Ovary (tissue), 9 donors: ENCODE data around the gene MTAP. TPM values are rescaled to one million over a fixed set of nuclear protein-coding genes. Genes with fewer than 3 reads are reported as not detected.

Source experiments
- DNase-seq, 5 donors: peaks; one replicate each; pipeline ENCODE4 v3.0.0-alpha.2; 2019 to 2020
- H3K27ac ChIP-seq, 2 donors: fragments of 200-600 bp; one replicate each; pipeline versions ENCODE4 v1.5.1 to v1.8.0; 2019 to 2022
- H3K27me3 ChIP-seq: fragments of 200-600 bp; one replicate; pipeline ENCODE4 v1.8.0; 2022
- H3K36me3 ChIP-seq: fragments of 200-600 bp; sonication (generic); one replicate; pipeline ENCODE4 v1.5.1; 2019
- H3K4me1 ChIP-seq: one replicate; pipeline ENCODE4 v1.8.1; 2013; ENCODE audit warnings: mild to moderate bottlenecking, moderate library complexity; ENCODE audit not compliant: insufficient read depth
- H3K4me3 ChIP-seq: fragments of 200-600 bp; sonication (generic); one replicate; pipeline ENCODE4 v1.5.1; 2017
- H3K9me3 ChIP-seq, 2 donors: fragments of 200-600 bp in 1 of 2; sonication (generic) in 1 of 2; one replicate each; pipeline versions ENCODE4 v1.5.1 to v1.8.1; 2013 to 2019; ENCODE audit warnings: mild to moderate bottlenecking in 1 of 2, moderate library complexity in 1 of 2
- EP300 ChIP-seq: sonication (generic); formaldehyde crosslinking; IDR thresholded peaks from one replicate; pipeline ENCODE4 v1.6.1; 2017; ENCODE audit warnings: antibody characterized with exemption
- POLR2A ChIP-seq: fragments of 450-650 bp; IDR thresholded peaks from one replicate; pipeline ENCODE4 v1.6.1; 2017; ENCODE audit warnings: antibody characterized with exemption, mild to moderate bottlenecking, moderate library complexity
- WGBS, 3 donors: extraction: QIAGEN DNeasy Blood & Tissue Kit in 1 of 3; methylation state at CpG; one replicate each; pipeline versions ENCODE4 v1.1.5 to v1.1.7; 2013 to 2017; 5-methylcytosine and 5-hydroxymethylcytosine counted together
- intact Hi-C, 4 donors: fragments of 100-400 bp; cut with DNase I; formaldehyde crosslinking; loops; one replicate each; pipeline versions ENCODE4 v1.11.0 to v1.15.1; 2022 to 2023
- polyA plus RNA-seq, 2 donors: library from polyadenylated mRNA; stranded (reverse); fragments of 200-250 nt in 1 of 2; fragments of 350-450 nt in 1 of 2; fragmentation: Illumina TruSeq in 1 of 2; extraction: RNeasy Lipid Tissue Mini Kit (QIAGEN cat#74804) in 1 of 2; gene quantifications; one replicate each; pipeline ENCODE4 v1.2.3, GENCODE V29; 2013 to 2014
- total RNA-seq, 7 donors: library from RNA; depleted of rRNA in 2 of 7; stranded (reverse); fragments of >200 nt in 2 of 7; fragmentation: NEBNext Ultra II Directional in 3 of 7; extraction: Animal tissue kit (Norgen Biotek cat#: 25700) in 3 of 7; gene quantifications; one replicate each; pipeline versions ENCODE4 v1.1.0 to v1.2.4, GENCODE V29; 2016 to 2023
- TF ChIP-seq, protein P1 (sequence below), 3 donors: fragments of 450-650 bp in 2 of 3; fragments of 200-600 bp in 1 of 3; IDR thresholded peaks; one replicate each; pipeline versions ENCODE4 v1.5.1 to v1.8.0; 2016 to 2022; ENCODE audit warnings: antibody characterized with exemption in 3 of 3, mild to moderate bottlenecking in 1 of 3
- donor health status: DM: no; HTN: no; CAD: no; lungs with moderate emphysema.
- donor health status: DM: no; HTN: no; CAD: no.
- donor health status: Bipolar disorder and iron deficiency.
- donor health status: DM: yes; HTN: yes; CAD: no.
- donor health status: DM: no; HTN: no; CAD: no.
- donor health status: DM: yes; HTN: yes; CAD: no.

The MTAP gene
- total and polyA plus RNA-seq, 9 donors = 12.2 to 43.3 (median 34.0) TPM

DNA sequence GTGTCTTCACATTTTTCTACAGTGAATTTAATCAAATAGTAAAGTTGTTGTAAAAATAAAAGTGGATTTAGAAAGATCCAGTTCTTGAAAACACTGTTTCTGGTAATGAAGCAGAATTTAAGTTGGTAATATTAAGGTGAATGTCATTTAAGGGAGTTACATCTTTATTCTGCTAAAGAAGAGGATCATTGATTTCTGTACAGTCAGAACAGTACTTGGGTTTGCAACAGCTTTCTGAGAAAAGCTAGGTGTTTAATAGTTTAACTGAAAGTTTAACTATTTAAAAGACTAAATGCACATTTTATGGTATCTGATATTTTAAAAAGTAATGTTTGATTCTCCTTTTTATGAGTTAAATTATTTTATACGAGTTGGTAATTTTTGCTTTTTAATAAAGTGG lies 60.4 kb downstream of the MTAP start:
- 67 to 84% (median 74%) methylated on average over 1 of the region's 1 CpG for WGBS, 3 donors
- Histone ChIP-seq H3K4me1 (no peaks in the 10 kb centered on the region), H3K4me3 (no peak overlapping the region), H3K36me3 (no peaks in the 10 kb centered on the region), H3K9me3 (no peaks in the 10 kb centered on the region), H3K27ac (no peak overlapping the region), H3K27me3 (no peaks in the 10 kb centered on the region)
- TF ChIP-seq, protein P1, sequence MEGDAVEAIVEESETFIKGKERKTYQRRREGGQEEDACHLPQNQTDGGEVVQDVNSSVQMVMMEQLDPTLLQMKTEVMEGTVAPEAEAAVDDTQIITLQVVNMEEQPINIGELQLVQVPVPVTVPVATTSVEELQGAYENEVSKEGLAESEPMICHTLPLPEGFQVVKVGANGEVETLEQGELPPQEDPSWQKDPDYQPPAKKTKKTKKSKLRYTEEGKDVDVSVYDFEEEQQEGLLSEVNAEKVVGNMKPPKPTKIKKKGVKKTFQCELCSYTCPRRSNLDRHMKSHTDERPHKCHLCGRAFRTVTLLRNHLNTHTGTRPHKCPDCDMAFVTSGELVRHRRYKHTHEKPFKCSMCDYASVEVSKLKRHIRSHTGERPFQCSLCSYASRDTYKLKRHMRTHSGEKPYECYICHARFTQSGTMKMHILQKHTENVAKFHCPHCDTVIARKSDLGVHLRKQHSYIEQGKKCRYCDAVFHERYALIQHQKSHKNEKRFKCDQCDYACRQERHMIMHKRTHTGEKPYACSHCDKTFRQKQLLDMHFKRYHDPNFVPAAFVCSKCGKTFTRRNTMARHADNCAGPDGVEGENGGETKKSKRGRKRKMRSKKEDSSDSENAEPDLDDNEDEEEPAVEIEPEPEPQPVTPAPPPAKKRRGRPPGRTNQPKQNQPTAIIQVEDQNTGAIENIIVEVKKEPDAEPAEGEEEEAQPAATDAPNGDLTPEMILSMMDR (IDR thresholded peaks at IDR 0.05) = no peak
- TF ChIP-seq EP300 = no peak
- no peak for TF ChIP-seq POLR2A
- no peak for DNase-seq
- intact Hi-C loops = no loop called here

DNA sequence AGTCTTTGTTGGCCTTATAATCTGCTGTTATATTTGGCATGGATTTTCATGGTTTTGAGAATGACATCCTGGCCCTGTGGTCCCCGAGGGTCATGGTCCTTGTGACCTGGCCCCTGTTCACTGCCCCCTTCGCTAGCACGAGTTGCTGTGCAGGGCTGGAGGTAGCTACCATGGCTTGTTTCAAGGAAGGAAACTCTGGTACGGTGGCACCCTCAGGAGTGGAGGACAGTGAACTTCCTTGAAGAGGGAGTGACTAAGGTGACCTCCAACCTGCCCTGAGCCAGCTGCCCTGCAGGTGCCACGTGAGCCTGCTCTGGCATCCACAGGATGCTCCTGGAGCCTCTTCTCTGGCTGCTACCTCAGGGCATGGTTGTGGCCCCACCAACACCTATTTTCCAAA lies 62.1 kb downstream of the MTAP start:
- intact Hi-C loops = no loop called here
- DNase-seq = no peak
- 96 to 100% (median 97%) methylated on average over 5 of the region's 5 CpGs for WGBS, 3 donors
- Histone ChIP-seq H3K27ac (no peak overlapping the region), H3K4me1 (no peaks in the 10 kb centered on the region), H3K27me3 (no peaks in the 10 kb centered on the region), H3K36me3 (no peaks in the 10 kb centered on the region), H3K4me3 (no peak overlapping the region), H3K9me3 (no peaks in the 10 kb centered on the region)
- no peak for TF ChIP-seq POLR2A
- TF ChIP-seq, protein P1 (IDR thresholded peaks at IDR 0.05) = no peak
- TF ChIP-seq EP300 = no peak

DNA sequence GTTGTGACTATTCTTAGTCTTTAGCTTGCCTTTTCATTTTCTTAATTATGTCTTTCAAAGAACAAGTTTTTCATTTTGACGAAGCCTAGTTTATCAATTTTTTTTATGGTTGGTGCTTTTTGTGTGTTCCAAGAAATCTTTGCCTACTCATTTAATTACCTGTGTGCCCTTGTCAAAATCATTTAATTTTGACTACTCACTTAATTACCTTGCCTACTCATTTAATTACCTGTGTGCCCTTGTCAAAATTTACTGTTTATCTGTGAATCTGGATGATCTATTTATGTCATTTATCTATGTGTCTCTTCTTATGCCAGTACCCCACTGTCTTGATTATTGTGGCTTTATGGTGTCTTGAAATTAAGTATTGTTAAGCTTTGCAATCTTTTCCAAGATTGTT lies 63.9 kb downstream of the MTAP start:
- H3K36me3 ChIP-seq = no peaks in the 10 kb centered on the region

DNA sequence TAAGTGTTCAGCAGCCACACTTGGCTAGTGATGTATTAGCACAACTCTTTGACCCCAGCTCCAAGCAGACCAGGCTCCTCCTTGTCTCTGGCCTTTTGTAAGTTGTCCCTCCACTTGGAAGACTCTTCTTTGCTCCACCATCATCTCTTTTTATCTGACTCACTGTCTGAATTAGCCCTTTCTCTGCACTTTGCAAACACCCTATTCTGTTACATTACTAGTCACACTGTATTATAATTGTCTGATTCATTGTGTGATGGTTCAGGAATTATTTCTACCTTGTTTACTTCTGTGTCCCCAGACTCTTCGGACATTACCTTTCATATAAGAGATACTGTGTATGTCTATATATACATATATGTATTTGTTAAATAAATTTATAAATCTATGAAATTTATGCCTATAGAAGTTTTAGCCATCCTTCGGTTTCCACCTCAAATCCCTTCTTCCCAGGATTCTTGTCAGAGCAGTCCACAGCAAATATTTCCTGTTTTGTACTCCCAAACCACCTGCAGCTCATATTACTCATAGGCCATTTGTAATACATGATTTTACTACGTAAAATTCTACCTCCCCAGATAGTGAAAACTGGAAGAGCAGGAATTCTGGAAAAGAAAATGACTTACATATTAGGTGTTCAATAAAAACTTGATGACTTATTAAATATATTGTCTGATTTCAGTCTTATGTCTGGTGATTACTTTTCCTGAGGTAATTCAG lies 69.0 kb downstream of the MTAP start:
- 91 to 94% (median 92%) methylated on average over 3 of the region's 3 CpGs for WGBS, 3 donors
- H3K4me3 ChIP-seq = no peak overlapping the region
- DNase-seq = no peak
- no peaks in the 10 kb centered on the region for H3K27me3 ChIP-seq
- TF ChIP-seq EP300 = no peak
- TF ChIP-seq, protein P1 (IDR thresholded peaks at IDR 0.05) = no peak
- TF ChIP-seq POLR2A = no peak
- H3K4me1 ChIP-seq = no peaks in the 10 kb centered on the region
- H3K9me3 ChIP-seq = no peaks in the 10 kb centered on the region
- H3K36me3 ChIP-seq = no peaks in the 10 kb centered on the region
- intact Hi-C loops = no loop called here
- H3K27ac ChIP-seq = no peak overlapping the region

More for the DNA sequence above, 63.9 kb downstream of the MTAP start:
- TF ChIP-seq POLR2A (no peak), EP300 (no peak)
- TF ChIP-seq, protein P1 (IDR thresholded peaks at IDR 0.05) = no peak
- H3K27me3 ChIP-seq = no peaks in the 10 kb centered on the region
- H3K27ac ChIP-seq = no peak overlapping the region
- no peaks in the 10 kb centered on the region for H3K4me1 ChIP-seq
- H3K4me3 ChIP-seq = no peak overlapping the region
- WGBS, 3 donors = 47 to 76% (median 64%) methylated on average over 1 of the region's 1 CpG
- DNase-seq = no peak
- H3K9me3 ChIP-seq = no peaks in the 10 kb centered on the region
- intact Hi-C loops = no loop called here
